NCI-H226 (cell line): ENCODE results near the gene CUL4A.
"Not testable (repeated sequence)": the region's sequence is repeated elsewhere in the genome, so short reads cannot be mapped to it uniquely, and the experiment has no call there.

ENCODE experiments used
- DNase-seq: peaks from one replicate; pipeline ENCODE4 v3.0.0-alpha.2; 2015

CUL4A gene

GRCh38 chr13:113296823-113297369 lies 87.5 kb downstream of the CUL4A start, which contains the start of gene LAMP1:
LAMP1 (plus strand) TSS chr13:113297239; CDS start chr13:113297435, 196 bp downstream.
- DNase-seq, result peak; percentile 95

DNA sequence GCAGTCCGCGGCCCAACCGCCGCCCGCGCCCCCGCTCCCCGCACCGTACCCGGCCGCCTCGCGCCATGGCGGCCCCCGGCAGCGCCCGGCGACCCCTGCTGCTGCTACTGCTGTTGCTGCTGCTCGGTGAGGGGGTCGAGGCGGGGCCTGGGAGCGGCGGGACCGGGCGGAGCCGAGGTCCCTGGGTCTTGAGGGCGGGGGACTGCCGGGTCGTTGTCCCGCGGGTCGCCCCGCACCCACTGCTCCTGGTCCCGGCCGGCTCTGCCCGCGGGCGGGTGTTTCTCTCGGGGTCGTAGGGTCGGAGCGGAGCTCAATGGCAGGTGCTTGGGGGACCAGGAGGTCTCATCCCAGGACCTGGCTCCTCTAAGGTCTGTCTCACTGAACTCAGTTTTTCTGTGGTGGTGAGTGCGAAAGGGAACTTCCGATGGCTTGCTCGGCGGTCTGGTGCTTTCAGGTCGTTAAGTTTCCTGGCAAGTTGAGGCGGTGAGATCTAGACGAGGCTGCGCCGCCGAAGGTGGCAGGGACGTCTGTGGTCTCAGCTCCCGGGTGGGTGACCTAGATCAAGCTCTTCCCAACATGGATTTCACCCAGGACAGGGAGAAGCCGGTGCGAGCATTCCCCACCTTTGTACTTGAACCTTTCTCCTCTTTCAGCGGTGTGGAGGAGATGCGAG lies 88.1 kb downstream of the CUL4A start:
- no peak for DNase-seq

- no peak for DNase-seq
Observed at GRCh38 chr13:113298043-113298945, 88.9 kb downstream of the CUL4A start.

DNA sequence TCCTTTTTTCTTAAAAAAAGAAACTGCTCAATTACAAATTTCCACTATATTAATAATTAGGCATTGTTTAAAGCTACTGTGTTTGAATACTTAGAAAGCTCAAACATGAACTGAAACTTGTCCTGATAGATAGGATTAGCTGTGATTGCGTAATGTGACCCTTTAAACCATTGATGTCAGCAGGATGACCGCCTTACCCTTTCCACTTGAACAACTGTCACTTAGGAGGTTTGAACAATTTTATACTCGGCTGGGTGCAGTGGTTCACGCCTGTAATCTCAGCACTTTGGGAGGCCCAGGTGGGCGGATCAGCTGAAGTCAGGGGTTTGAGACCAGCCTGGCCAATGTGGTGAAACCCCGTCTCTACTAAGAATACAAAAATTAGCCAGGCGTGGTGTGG lies 90.5 kb downstream of the CUL4A start:
- DNase-seq, result no peak

DNA sequence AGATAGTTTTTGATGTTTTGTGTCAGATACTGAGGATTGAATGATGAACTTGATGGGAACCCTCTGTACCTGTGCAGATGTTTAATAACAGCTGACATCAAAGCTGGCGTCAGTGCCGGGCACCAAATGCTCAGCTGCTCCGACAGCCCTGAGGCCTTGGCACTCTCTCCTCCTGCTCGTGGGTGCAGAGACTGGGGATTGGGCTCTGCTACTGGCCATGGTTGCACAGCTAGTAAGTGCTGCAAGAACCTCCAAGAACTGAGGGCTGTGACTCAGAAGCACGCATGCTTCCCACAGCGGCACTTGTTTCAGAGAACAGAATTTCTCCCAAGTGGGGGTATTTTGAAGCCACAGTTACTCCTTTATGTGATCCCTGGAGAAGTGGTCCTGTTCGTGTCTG lies 93.6 kb downstream of the CUL4A start:
- no peak for DNase-seq

- no peak for DNase-seq
Observed at GRCh38 chr13:113304121-113304520, 94.7 kb downstream of the CUL4A start.

- no peak for DNase-seq
Observed at GRCh38 chr13:113305208-113305607, 95.8 kb downstream of the CUL4A start.

DNA sequence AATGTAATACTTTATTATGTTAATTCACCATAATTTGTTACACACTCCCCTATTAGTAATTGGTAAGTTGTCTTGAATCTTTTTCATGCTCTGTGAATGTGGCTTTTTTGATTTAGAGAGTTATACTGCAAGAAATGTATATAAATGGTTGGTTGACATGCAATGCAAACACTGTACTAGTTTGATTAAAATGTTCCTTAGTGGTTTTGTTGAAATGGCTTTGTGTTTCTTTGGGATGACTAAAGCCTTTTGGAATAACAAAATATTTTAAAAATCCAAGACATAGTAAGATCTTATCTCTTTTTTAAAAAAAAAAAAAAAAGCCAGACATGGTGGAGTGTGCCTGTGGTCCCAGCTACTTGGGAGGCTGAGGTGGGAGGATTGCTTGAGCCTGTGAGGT lies 98.1 kb downstream of the CUL4A start:
- no peak for DNase-seq

DNA sequence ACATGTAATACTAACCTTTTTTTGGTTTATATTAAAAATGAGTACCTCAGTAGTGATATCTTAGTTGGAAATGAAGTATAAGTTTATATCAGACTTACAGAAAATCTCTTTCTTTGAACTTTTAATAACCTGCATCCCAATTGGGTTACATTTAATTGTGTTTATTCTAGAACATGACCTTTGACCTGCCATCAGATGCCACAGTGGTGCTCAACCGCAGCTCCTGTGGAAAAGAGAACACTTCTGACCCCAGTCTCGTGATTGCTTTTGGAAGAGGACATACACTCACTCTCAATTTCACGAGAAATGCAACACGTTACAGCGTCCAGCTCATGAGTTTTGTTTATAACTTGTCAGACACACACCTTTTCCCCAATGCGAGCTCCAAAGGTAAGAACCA lies 100.1 kb downstream of the CUL4A start:
- DNase-seq, result no peak

DNA sequence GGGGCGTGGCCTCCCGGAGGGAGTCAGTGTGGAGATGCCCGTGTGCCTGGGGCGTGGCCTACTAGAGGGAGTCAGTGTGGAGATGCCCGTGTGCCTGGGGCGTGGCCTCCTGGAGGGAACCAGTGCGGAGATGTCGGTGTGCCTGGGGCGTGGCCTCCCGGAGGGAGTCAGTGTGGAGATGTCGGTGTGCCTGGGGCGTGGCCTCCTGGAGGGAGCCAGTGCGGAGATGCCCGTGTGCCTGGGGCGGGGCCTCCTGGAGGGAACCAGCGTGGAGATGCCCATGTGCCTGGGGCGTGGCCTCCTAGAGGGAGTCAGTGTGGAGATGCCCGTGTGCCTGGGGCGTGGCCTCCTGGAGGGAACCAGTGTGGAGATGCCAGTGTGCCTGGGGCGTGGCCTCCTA lies 104.7 kb downstream of the CUL4A start:
- DNase-seq, result not testable (repeated sequence)

DNA sequence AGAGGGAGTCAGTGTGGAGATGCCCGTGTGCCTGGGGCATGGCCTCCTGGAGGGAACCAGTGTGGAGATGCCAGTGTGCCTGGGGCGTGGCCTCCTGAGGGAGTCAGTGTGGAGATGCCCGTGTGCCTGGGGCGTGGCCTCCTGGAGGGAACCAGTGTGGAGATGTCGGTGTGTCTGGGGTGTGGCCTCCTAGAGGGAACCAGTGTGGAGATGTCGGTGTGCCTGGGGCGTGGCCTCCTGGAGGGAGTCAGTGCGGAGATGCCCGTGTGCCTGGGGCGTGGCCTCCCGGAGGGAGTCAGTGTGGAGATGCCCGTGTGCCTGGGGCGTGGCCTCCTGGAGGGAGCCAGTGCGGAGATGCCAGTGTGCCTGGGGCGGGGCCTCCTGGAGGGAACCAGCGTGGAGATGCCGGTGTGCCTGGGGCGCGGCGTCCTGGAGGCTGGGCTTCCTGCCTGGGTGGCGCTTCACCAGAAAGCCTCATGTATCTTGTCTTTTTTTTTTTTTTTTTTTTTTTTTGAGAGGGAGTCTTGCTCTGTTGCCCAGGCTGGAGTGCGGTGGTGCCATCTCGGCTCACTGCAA lies 105.6 kb downstream of the CUL4A start:
- DNase-seq, result not testable (repeated sequence)

DNA sequence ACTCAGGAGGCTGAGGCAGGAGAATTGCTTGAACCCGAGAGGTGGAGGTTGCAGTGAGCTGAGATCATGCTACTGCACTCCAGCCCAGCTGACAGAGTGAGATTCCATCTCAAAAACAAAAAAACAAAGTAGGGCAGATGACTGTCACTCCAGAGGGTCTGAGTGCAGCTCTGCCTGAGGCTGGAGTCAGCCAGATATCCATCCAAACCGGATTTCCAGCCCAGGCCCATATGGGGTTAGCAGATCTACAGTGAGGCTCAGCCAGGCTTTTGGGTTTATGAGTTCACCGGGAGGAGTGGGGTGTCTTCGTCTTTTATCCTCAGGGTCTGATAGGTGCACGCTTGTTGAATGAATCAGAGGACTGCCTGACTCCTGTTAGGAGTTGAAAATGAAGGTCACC lies 106.6 kb downstream of the CUL4A start:
- DNase-seq, result no peak
